ENCODE measurements around the gene NCKAP5.

Gene NCKAP5

DNA sequence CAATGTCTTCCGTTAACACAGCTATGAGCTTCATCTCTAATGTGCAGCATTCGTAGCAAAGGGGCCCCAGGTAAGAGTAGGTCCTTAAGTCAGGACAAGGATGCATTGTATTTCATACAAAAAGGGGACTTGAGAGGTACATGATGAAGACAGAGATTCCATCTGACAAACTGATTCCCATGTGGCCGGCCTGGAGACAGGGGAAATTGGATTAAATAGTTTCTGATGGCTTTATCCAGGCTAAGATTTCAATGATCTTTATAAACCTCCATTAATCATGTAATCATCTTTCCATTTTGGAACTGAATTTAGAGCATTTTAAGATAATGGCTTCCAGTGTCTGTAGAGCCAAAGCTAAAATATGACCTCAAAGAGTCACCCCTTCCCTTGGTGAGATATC is 111.3 kb downstream of the NCKAP5 start:
- no peak for DNase-seq

DNA sequence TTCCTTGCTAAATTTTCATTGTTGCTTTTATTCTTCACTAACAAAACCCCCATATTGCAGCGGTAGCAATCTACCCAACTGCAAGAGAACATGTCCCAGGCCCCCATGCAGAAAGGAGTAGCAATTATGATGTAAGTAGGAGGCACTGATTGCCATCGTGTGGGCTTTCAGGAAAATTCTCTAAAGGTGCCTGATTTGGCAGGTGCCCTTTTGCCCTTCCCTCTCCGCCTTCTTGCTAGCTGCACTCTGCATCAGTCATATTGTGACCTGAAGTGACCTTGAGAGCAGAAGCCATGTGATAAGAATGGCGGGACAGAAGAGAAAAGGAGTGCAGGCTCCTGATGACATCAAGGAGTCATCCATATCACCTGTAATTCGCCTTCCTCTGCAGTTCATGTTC is 112.1 kb downstream of the NCKAP5 start:
- DNase-seq, result no peak

- no peak for DNase-seq
These were observed 115.2 kb downstream of the NCKAP5 start for GRCh38 chr2:133453032-133453431.

GRCh38 chr2:133452583-133452982 is 115.7 kb downstream of the NCKAP5 start:
- no peak for DNase-seq

GRCh38 chr2:133452146-133452545 is 116.1 kb downstream of the NCKAP5 start:
- no peak for DNase-seq

DNA sequence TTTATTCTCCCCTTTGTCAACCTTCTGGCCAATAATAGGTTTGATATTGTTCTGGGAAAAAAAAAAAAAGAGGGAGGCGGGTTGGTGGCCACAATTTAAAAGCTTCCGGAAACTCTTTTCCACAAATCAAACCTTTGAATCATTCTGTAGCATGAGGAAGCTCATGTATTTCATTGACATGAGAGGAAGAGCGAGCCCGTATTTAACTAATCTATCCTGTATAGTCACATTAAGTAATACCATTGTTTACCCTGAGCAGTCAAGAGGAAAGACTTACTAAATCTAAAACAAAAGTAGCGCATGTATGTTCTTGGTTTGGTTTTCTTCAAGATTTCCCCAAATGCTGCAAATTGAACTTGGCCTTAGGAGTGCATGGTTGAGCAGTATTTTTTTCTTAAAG is 120.1 kb downstream of the NCKAP5 start:
- DNase-seq, result no peak

- no peak for DNase-seq
These were observed 121.0 kb downstream of the NCKAP5 start for GRCh38 chr2:133447303-133447702.

GRCh38 chr2:133444465-133444864 is 123.8 kb downstream of the NCKAP5 start:
- no peak for DNase-seq

DNA sequence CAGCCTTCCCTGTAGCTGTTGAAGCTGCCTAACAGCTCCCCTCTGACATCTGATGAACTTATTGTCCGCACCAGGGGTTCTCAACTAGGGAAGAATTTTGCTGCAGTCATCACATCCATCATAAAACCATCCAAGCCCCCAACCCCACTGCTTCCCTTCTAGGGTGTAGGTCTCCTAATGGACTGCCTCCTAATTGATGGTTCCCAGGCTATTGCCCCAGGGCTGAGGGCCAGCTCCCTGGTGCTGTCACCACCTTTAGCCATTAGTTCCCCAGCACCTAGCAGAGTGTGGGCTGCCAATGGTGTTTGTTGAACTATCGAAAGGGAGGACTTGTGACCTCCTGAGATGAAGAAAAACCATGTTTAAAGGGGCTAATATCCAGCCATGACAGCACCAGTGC is 125.9 kb downstream of the NCKAP5 start:
- DNase-seq, result no peak

DNA sequence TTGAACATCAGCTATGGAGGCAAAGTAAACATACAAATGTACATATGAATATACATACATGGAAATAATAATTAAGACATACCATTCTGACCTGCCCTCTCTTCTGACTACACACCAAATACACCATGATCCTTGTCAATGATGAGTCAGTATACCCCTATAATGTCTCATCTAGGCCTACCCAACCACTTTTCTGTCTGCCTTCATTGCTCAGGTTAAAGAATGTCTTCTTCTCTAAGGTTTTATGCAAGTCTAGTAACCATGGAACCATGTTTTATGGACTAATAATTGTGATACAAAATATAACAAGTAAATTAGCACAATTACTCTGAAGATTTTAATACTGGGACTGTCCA is 128.7 kb downstream of the NCKAP5 start:
- no peak for DNase-seq

GRCh38 chr2:133438848-133439564 is 129.3 kb downstream of the NCKAP5 start:
- no peak for DNase-seq

- no peak for DNase-seq
These were observed 130.2 kb downstream of the NCKAP5 start for GRCh38 chr2:133438026-133438425.

DNA sequence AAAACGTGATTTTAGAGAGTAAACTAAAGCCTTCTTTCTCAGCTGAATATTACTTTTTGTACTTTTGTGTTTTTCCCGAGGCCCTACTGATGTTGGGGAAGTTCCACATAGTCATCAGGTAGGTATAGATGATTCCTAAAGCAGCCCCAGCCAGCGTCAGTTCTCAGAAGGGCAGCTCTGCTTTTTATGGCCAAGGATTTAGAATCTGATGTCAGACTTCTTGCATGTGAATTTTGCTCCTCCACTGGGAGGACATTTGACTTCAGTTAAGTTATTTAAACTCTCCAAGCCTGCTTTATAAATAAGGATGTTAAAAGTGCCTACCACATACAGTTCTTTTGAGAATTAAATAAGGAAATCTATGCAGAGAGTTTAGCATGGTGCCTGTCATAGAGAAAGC is 130.8 kb downstream of the NCKAP5 start:
- DNase-seq, result no peak

DNA sequence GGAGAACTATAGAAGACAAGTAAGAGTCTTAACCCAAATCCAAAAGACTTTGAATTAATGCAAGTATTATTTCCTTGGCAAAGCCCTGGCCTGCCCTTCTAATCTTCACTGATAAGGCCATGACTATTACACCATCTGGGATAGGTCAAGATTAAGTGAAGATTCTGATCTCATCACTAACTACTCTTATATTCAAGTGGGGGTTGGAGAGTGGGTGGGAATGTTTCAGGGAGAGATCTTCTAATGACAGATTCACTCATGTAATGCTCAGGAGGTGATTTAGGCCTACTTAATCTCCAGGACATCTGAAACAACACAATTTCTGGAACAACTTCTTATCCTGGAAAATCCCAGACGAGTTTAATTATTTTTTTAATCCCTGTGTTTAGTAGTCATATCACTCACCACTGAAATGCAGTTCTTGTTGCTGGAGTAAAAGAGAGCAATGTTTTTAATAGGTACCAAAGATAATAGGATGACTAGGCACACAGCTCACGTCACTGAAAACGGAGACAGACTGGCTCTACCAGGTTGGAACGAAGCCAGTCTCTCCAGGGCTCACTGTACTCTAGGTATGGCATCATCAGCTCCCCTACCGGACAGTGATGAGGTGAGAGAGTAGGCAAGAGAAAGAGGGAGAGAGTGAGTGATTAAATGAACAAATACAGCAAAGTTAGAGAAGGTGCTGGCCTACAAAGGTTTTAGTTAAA is 133.1 kb downstream of the NCKAP5 start:
- DNase-seq, result no peak

DNA sequence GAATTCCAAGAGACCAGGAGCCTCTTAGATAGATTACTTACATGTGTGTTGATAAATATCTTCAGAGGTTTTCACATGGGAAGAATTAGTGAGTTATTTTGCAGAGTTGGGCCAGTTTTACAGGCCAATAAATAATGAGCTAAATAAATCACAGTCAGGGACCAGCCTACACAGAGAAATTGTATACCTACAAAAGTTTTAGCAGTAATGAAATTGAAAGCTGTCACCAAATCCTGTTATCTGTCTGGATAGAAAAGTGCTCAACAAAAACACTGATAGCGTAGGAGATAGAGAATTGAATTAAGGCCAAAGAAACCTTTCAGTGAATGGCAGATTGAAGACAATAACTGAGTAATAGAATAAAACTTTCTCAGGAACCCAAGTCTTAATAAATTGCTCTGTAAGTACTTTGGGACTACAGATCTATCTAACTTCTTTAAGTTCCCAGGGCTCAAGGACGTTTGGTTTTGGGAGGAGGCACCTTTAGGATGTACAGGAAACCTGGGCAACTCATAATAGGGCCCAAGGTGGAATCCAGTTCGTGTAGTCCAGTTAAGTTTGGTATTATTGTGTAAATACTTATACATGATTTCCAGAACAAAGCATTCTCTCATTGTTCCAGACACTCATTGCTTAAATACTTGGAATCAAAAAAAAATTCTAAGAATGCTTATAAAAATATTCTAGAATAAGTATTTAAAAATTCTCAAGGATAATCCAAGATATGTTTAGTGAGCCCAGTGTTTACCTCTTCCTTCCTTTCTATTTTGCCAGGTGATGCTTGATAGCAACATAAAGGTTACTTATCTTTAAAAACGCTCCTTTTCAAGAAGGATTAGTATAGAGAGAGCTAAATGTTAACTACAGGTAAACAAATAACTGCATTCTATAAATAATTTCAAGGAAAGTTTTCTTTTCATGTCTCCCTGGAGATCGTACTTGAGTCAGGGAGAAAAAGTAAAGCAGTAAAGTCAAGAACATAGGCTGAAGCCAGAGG is 134.5 kb downstream of the NCKAP5 start:
- DNase-seq, result no peak

DNA sequence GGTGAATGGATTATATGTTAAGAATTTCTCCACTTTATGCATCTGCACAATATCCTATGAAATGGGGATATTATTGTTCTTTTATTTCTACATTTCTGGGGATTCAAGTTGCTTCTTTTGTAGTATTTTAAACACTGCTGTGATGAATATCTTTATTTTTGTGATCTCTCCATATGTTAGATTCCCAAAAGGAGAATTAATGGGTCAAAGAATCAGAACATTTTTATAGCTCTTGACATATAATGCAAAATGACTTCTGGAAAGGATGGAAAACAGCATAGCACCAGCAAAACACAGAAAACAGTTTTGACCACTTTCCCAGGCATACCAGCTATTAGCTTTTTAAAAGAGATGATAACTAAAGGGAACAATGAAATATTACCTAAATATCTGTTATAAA is 135.5 kb downstream of the NCKAP5 start:
- DNase-seq, result no peak

- DNase-seq, result no peak
These were observed 137.0 kb downstream of the NCKAP5 start for GRCh38 chr2:133431289-133431688.

GRCh38 chr2:133426791-133427190 is 141.5 kb downstream of the NCKAP5 start:
- no peak for DNase-seq

DNA sequence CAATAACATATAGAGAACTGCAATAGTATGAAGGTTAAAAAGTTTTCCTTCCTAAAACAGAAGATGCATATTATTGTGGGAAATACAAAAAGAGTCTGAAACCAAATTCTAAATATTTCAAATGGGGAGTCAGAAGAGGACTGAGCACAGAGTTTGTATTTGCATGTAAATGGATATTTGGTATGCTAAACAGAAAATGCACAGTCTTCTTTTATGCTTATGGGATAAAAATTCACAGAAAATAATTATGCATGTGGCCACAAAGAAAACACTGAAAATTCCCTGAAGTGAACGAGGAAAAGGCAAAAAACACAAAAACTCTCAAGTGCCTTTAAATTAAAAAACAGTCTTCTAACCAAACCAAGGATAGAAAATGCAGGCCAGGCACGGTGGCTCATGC is 142.7 kb downstream of the NCKAP5 start:
- no peak for DNase-seq

- DNase-seq, result no peak
These were observed 143.4 kb downstream of the NCKAP5 start for GRCh38 chr2:133424876-133425275.

DNA sequence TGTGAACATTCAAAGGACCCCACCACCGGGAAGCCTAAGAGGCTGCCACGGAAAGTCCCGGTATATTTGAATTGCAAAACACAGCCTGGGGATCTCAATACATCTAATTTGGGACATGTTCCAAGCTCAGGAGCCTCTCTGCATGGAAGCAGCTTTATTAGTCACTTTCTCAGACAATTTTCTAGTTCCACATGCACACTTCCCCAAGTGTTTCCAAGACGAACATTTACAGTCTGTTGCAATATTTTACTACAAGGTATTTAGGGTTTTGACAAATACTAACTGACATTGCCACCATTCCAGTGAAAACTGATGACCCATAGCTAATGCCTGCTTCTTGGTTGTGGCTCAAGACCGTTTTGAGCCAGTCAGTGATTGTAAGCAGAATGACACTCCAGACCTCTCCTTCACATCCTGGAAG is 145.3 kb downstream of the NCKAP5 start:
- no peak for DNase-seq

- no peak for DNase-seq
These were observed 146.5 kb downstream of the NCKAP5 start for GRCh38 chr2:133421516-133422324.

DNA sequence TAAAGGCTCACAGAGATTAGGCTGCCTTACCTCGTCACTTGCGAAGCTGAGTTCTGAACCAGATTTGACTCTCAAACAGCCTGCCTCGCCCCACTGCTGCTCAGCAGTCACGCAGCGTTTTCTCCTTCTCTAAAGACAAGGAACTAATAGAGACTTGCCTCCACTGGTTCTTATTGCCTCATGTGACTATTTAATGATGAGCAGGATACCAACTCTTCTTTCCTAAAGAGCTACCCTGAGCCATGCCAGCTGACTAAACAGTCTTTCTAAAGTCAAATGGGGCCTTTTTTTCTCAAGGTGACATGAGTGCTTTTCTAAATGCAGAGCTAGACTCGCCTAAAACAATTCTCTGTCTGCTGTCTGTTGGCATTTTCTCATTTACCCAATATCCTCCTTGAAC is 147.5 kb downstream of the NCKAP5 start:
- no peak for DNase-seq
